Bronchial epithelial cell (primary cell): ENCODE data around the gene MN1. TPM values are rescaled to one million over a fixed set of nuclear protein-coding genes. Genes with fewer than 3 reads are reported as not detected.

Experiments
- DNase-seq: peaks from one replicate; pipeline ENCODE4 v3.0.0-alpha.2; 2010; ENCODE audit warnings: low read depth
- FAIRE-seq: peaks from 2 replicates; lab custom pipeline; 2011; peaks lifted over from hg19 to GRCh38; lab: Jason Lieb, UNC
- H3K27me3 ChIP-seq: 2 replicates; pipeline ENCODE4 v1.5.1; 2011; ENCODE audit warnings: low read length; ENCODE audit not compliant: control insufficient read depth, insufficient read depth
- H3K36me3 ChIP-seq: 2 replicates; pipeline ENCODE4 v1.5.1; 2011; ENCODE audit warnings: low read length; ENCODE audit not compliant: control insufficient read depth, insufficient read depth
- H3K4me3 ChIP-seq: 2 replicates; pipeline ENCODE4 v1.5.1; 2011; ENCODE audit warnings: mild to moderate bottlenecking, low read depth, low read length, control low read depth
- CTCF ChIP-seq: IDR thresholded peaks from 2 replicates; pipeline ENCODE4 v1.5.1; 2011; ENCODE audit warnings: mild to moderate bottlenecking, moderate library complexity, low read length, control low read depth, inconsistent platforms; ENCODE audit not compliant: insufficient read depth, severe bottlenecking
- total RNA-seq: library from RNA; depleted of rRNA; stranded (reverse); fragments of >200 nt; gene quantifications from 2 replicates; pipeline ENCODE4 v1.2.1, GENCODE V29; 2014

MN1 gene
- total RNA-seq, 1 donor from 2014 or later = 1.3 TPM

GRCh38 chr22:27723158-27723557 is 78.4 kb downstream of the MN1 start:
- DNase-seq = peak; percentile 36
- Histone ChIP-seq H3K4me3 (no peak overlapping the region), H3K27me3 (no peaks in the 10 kb centered on the region), H3K36me3 (no peaks in the 10 kb centered on the region)
- TF ChIP-seq CTCF = peak; percentile 21
- no peak for FAIRE-seq

GRCh38 chr22:27720860-27721259 is 80.7 kb downstream of the MN1 start:
- DNase-seq = peak; percentile 40
- no peak for FAIRE-seq
- Histone ChIP-seq H3K27me3 (no peaks in the 10 kb centered on the region), H3K36me3 (no peaks in the 10 kb centered on the region), H3K4me3 (no peak overlapping the region)
- no peak for TF ChIP-seq CTCF

- Histone ChIP-seq H3K27me3 (no peaks in the 10 kb centered on the region), H3K36me3 (no peaks in the 10 kb centered on the region), H3K4me3 (no peak overlapping the region)
- no peak for TF ChIP-seq CTCF
- peak; percentile 100 for DNase-seq
- peak; percentile 100 for FAIRE-seq
Observed at GRCh38 chr22:27719535-27720227, 81.9 kb downstream of the MN1 start.

GRCh38 chr22:27719036-27719347 is 82.6 kb downstream of the MN1 start:
- no peaks in the 10 kb centered on the region for H3K36me3 ChIP-seq
- no peak for FAIRE-seq
- H3K27me3 ChIP-seq = no peaks in the 10 kb centered on the region
- no peak overlapping the region for H3K4me3 ChIP-seq
- DNase-seq = peak; percentile 16
- TF ChIP-seq CTCF = no peak

GRCh38 chr22:27718186-27719035 is 83.1 kb downstream of the MN1 start:
- FAIRE-seq = peak; percentile 100
- H3K4me3 ChIP-seq = no peak overlapping the region

More at GRCh38 chr22:27718186-27719035, 83.1 kb downstream of the MN1 start:
- Histone ChIP-seq H3K36me3 (no peaks in the 10 kb centered on the region), H3K27me3 (no peaks in the 10 kb centered on the region)
- DNase-seq = peak; percentile 96
- no peak for TF ChIP-seq CTCF
